A673 (cell line): ENCODE measurements around the gene AADACL3. TPM values are rescaled to one million over a fixed set of nuclear protein-coding genes. Genes with fewer than 3 reads are reported as not detected.
A peak's percentile ranks its signal among the peaks of the same experiment; 100 is the strongest.

Experiments used
- Bru-seq: library from RNA; stranded (reverse); fragments of 400-500 nt; gene quantifications from one replicate; lab custom pipeline; 2021; lab: Mats Ljungman, UMichigan
- BruChase-seq, 2 experiments: library from RNA; stranded (reverse); fragments of 400-500 nt; gene quantifications; one replicate each; lab custom pipeline; 2021; lab: Mats Ljungman, UMichigan
- BruUV-seq: library from RNA; stranded (reverse); fragments of 400-500 nt; replicated peaks from 2 replicates; lab custom pipeline; 2021; lab: Mats Ljungman, UMichigan
- CTCF ChIA-PET: fragments of 300-600 bp; sonication (Branson Sonifier 250); formaldehyde crosslinking; loops from one replicate; lab custom pipeline; 2022; ENCODE audit warnings: antibody characterized with exemption; lab: Charles Lee
- POLR2A ChIA-PET: fragments of 300-600 bp; sonication (Branson Sonifier 250); formaldehyde crosslinking; loops from one replicate; lab custom pipeline; 2022; ENCODE audit warnings: antibody characterized with exemption; ENCODE audit not compliant: low non-redundant PET; lab: Charles Lee
- DNase-seq: peaks from one replicate; pipeline ENCODE4 v3.0.0-alpha.2; 2015; ENCODE audit warnings: low spot score
- H3K27ac ChIP-seq: fragments of 200-600 bp; sonication (generic); 2 replicates; pipeline ENCODE4 v1.5.1; 2016; ENCODE audit warnings: mixed run types, low read depth, mild to moderate bottlenecking, mixed read lengths, antibody characterized with exemption, low read length; ENCODE audit not compliant: poor library complexity, severe bottlenecking
- H3K27me3 ChIP-seq: fragments of 200-600 bp; sonication (generic); replicated peaks from 2 replicates; pipeline ENCODE4 v1.6.1; 2017; ENCODE audit warnings: mixed run types, low read depth, mild to moderate bottlenecking, mixed read lengths, antibody characterized with exemption, low read length; ENCODE audit not compliant: insufficient read depth, poor library complexity
- H3K36me3 ChIP-seq: fragments of 200-600 bp; sonication (generic); 2 replicates; pipeline ENCODE4 v1.6.1; 2016; ENCODE audit warnings: mixed run types, mild to moderate bottlenecking, mixed read lengths, antibody characterized with exemption, low read length; ENCODE audit not compliant: insufficient read depth, poor library complexity, severe bottlenecking
- H3K4me1 ChIP-seq: fragments of 200-600 bp; sonication (generic); 2 replicates; pipeline ENCODE4 v1.6.1; 2017; ENCODE audit warnings: mixed run types, mild to moderate bottlenecking, mixed read lengths, antibody characterized with exemption, low read length; ENCODE audit not compliant: insufficient read depth, poor library complexity, severe bottlenecking
- H3K4me3 ChIP-seq: fragments of 200-600 bp; sonication (generic); 2 replicates; pipeline ENCODE4 v1.5.1; 2016; ENCODE audit warnings: low read depth, mixed run types, mild to moderate bottlenecking, mixed read lengths, low read length; ENCODE audit not compliant: poor library complexity, severe bottlenecking
- H3K9me3 ChIP-seq: fragments of 200-600 bp; sonication (generic); 2 replicates; pipeline ENCODE4 v1.6.1; 2016; ENCODE audit warnings: mixed run types, low read depth, mild to moderate bottlenecking, mixed read lengths, antibody characterized with exemption, low read length; ENCODE audit not compliant: poor library complexity, severe bottlenecking
- CTCF ChIP-seq: fragments of 300-800, 200-600 bp; sonication (generic); conservative IDR thresholded peaks from 2 replicates; pipeline ENCODE4 v1.5.1; 2017; ENCODE audit warnings: low read depth, mild to moderate bottlenecking, antibody characterized with exemption, low read length, moderate library complexity, mixed read lengths
- EZH2 ChIP-seq: fragments of 200-600 bp; sonication (generic); IDR thresholded peaks from 2 replicates; pipeline ENCODE4 v1.6.1; 2017; ENCODE audit warnings: borderline replicate concordance, low read depth, mild to moderate bottlenecking, mixed read lengths, antibody characterized with exemption, low read length; ENCODE audit not compliant: poor library complexity, severe bottlenecking
- intact Hi-C: fragments of 100-400 bp; cut with micrococcal nuclease; formaldehyde crosslinking; loops from one replicate; pipeline ENCODE4 v1.10.0; 2022; ENCODE audit not compliant: unreplicated experiment
- long read RNA-seq: library from polyadenylated mRNA; stranded (forward); transcript quantifications from one replicate; pipeline ENCODE4 v2.0.0, GENCODE V29; 2022
- total RNA-seq: library from RNA; stranded (reverse); gene quantifications from 2 replicates; pipeline ENCODE4 v1.2.3, GENCODE V29; 2021

Gene AADACL3, protein sequence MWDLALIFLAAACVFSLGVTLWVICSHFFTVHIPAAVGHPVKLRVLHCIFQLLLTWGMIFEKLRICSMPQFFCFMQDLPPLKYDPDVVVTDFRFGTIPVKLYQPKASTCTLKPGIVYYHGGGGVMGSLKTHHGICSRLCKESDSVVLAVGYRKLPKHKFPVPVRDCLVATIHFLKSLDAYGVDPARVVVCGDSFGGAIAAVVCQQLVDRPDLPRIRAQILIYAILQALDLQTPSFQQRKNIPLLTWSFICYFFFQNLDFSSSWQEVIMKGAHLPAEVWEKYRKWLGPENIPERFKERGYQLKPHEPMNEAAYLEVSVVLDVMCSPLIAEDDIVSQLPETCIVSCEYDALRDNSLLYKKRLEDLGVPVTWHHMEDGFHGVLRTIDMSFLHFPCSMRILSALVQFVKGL
- total RNA-seq (not detected in 2 replicates), Bru-seq, nascent RNA (not detected), BruChase-seq, experiment 1, labeled RNA remaining after a 2-hour chase (not detected), BruChase-seq, experiment 2, labeled RNA remaining after a 6-hour chase (percentile 7 among the genes with signal in this experiment)
- long read RNA-seq = 0 reads

DNA sequence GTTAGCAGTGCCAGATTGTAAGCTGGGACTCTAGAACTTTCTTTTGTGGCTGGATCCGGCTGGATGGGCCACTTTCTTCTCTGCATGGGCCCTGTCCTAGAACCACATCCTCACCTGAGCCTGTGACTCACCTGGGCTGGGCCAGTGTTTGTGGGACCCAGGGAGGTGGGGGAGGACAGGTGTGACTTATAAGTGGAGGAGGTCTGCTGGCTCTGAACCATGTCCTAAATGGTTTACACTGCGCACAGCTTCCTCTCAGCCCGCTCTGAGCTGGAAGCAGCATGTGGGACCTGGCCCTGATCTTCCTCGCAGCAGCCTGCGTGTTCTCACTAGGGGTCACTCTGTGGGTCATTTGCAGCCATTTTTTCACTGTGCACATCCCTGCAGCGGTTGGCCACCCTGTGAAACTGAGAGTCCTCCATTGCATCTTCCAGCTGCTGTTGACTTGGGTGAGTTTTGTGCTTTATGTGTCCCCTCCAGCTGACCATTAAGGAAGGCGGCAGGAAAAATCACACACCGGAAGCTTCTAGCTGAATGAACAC lies at the start of gene AADACL3:
TSS of gene AADACL3 (plus strand) at position 215 of the 542 bp plus-strand sequence. CDS start at position 282, 67 bp downstream.
- POLR2A ChIA-PET = no interaction called here
- DNase-seq = no peak

GRCh38 chr1:12666141-12666735 lies 49.7 kb upstream of the AADACL3 start:
- Histone ChIP-seq H3K36me3 (no peaks in the 10 kb centered on the region), H3K9me3 (no peaks in the 10 kb centered on the region), H3K4me1 (no peaks in the 10 kb centered on the region), H3K27me3 (peaks cover 3% of the 10 kb centered on the region), H3K4me3 (no peak overlapping the region), H3K27ac (no peak overlapping the region)
- no peak for DNase-seq
- TF ChIP-seq CTCF (no peak), EZH2 (no peak)
- BruUV-seq = no TSS peak
- intact Hi-C loops = no loop called here
- CTCF ChIA-PET = interaction anchor here (1.2 kb wide), 1 partner anchor 541 kb away, joined by 3 read pairs; no protein-coding TSS in a partner anchor
- POLR2A ChIA-PET = no interaction called here

More for the DNA sequence above, at the start of gene AADACL3:
- Histone ChIP-seq H3K27ac (no peak within 1 kb of the TSS), H3K27me3 (no peaks in the 10 kb centered on the region), H3K36me3 (no peaks in the 10 kb centered on the region), H3K4me3 (no peak within 1 kb of the TSS), H3K9me3 (no peaks in the 10 kb centered on the region), H3K4me1 (peaks cover 6% of the 10 kb centered on the region)
- CTCF ChIA-PET = interaction anchor here (0.5 kb wide), 1 partner anchor 51 kb away, joined by 3 read pairs; no protein-coding TSS in a partner anchor
- intact Hi-C loops = no loop called here
- TF ChIP-seq CTCF (no peak), EZH2 (no peak)
- no TSS peak for BruUV-seq

GRCh38 chr1:12669529-12670068 lies 46.3 kb upstream of the AADACL3 start:
- no peak for DNase-seq
- Histone ChIP-seq H3K36me3 (no peaks in the 10 kb centered on the region), H3K9me3 (no peaks in the 10 kb centered on the region), H3K27me3 (peaks cover 3% of the 10 kb centered on the region), H3K4me1 (no peaks in the 10 kb centered on the region), H3K27ac (no peak overlapping the region), H3K4me3 (no peak overlapping the region)
- ChIA-PET CTCF (interaction anchor here (0.6 kb wide), 1 partner anchor 949 kb away, joined by 4 read pairs; no protein-coding TSS in a partner anchor), POLR2A (no interaction called here)
- no TSS peak for BruUV-seq
- intact Hi-C loops = no loop called here
- no peak for TF ChIP-seq EZH2
